NCI-H128 (cell line): Measurements from ENCODE around the gene ENOX2.

Experiments
- DNase-seq: peaks from one replicate; lab custom pipeline; 2025; ENCODE audit not compliant: unreplicated experiment; lab: John Stamatoyannopoulos, UW

Gene ENOX2

GRCh38 chrX:130884627-130885026, 18.4 kb downstream of the ENOX2 start:
- no peak for DNase-seq

- no peak for DNase-seq
Observed at GRCh38 chrX:130879869-130880268, 23.1 kb downstream of the ENOX2 start.

DNA sequence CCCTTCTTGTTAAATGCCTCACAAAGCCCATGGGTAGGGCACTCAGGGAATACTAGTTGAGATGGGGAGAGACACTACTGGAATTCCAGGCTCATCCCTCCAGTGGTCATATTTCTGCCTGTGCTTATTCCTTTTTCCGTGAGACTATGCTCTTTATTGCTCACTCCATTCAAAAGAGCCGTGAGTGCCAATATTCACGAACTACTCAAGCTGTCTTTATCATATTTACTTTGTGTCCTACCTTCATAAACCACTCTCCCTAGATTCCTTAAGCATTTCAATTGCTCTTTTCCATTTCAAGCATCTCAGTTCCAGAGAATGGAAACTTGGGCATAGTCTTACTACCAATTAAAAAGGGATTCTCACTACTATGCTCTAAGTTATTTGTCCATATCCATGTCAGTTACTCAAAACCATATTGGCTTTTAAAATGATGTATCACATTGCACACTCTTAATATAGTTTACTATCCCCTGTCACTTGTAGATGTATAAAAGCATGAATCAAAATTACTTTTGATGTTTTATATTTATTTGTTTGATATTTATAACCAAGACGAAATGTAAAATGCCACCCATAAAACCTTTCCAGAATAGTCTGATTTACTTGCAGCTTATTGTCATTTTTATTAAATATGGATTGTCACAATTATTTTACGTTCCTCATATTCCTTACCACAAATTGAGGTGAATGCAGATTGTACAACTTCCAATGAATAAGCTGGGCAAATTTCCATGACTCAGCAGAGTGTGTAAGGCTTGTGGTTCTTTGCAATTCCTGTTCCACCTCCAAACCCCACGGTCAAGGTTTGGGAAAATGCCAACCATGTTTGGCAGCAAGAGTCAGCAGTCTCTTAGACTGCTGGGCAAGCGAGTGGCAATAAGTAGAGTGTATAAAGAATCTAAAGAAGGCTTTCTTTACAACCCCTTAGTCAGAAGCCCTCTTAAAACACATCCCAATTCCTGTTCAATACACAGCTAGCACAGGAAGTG, 24.4 kb downstream of the ENOX2 start:
- DNase-seq, result no peak

- DNase-seq, result no peak
Observed at GRCh38 chrX:130877892-130878341, 25.1 kb downstream of the ENOX2 start.

DNA sequence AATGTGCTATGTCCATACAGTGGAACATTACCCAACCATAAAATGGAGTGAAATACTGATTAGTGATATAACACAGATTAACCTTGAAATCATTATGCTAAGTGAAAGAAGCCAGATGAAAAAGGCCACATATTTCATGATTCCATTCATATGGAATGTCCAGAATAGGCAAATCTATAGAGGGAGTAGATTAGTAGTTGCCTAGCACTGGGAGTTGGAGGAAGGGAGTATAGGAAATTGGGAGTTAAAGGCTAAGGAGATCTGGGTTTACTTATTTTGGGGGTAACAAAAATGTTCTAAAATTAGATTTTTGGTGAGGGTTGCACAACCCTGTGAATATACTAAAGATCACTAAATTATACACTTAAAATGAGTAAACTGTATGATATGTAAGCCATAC, 26.8 kb downstream of the ENOX2 start:
- no peak for DNase-seq

GRCh38 chrX:130874751-130875150, 28.3 kb downstream of the ENOX2 start:
- DNase-seq, result no peak

GRCh38 chrX:130869239-130869638, 33.8 kb downstream of the ENOX2 start:
- no peak for DNase-seq

GRCh38 chrX:130861462-130861861, 41.5 kb downstream of the ENOX2 start:
- DNase-seq, result no peak

- DNase-seq, result no peak
Observed at GRCh38 chrX:130857207-130857606, 45.8 kb downstream of the ENOX2 start.

- no peak for DNase-seq
Observed at GRCh38 chrX:130851569-130851968, 51.4 kb downstream of the ENOX2 start.

GRCh38 chrX:130848763-130849162, 54.2 kb downstream of the ENOX2 start:
- DNase-seq, result no peak

DNA sequence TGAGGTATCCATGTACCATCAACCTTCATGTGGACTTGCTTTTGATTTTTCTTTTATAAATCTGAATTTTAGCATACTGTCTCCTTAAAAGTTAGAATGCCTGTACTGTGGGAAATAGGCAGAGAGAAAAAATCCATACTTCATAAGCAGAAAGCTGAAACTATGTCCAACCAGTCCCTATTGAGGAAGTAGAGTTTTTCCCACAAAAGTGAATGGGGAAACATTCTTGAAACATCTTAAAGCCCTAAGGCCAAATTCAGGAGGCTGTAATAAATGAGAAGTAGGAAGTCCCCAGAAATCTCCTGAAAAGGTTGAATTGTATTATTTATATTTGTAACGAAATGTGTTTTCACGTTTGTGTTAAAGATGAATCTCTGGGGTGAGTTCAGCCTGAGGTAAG, 56.3 kb downstream of the ENOX2 start:
- no peak for DNase-seq

DNA sequence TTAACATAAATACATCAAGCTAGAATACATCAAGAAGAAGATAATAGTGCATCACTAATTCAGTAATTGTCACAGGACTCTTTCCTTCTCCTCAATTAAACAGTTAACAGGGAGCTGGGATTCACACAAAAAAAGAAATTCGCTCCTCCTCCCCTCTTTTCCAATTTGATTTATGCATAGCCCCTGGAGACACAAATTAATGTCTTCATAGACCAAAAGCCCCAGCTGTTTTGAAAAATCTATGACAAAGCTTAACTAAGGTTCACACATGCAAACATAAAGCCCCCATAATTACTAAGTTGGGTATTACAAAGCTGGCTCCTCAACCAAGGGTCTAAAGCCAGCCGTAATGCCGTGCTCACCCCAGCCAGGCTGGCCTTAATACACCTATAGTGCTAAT, 61.2 kb downstream of the ENOX2 start:
- DNase-seq, result no peak

- no peak for DNase-seq
Observed at GRCh38 chrX:130840345-130840744, 62.7 kb downstream of the ENOX2 start.

GRCh38 chrX:130836447-130836846, 66.6 kb downstream of the ENOX2 start:
- no peak for DNase-seq

DNA sequence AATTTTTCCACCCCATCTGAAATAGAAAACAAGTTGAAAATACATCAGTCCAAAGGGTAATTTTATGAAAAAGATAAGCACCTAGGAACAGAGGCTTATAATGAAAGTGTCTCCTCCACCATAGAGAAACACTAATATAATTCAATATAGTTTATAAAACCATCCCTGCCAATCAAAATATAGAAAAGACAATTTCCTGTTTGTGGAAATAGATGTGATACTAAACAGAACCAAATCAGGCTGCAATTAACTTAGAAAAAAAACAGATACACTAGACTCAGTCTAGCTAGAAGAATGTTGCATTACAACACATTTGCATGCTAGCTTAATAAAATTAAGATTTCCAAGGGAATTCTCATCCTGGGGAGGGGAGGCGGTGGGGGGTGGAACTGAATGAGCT, 68.2 kb downstream of the ENOX2 start:
- no peak for DNase-seq

DNA sequence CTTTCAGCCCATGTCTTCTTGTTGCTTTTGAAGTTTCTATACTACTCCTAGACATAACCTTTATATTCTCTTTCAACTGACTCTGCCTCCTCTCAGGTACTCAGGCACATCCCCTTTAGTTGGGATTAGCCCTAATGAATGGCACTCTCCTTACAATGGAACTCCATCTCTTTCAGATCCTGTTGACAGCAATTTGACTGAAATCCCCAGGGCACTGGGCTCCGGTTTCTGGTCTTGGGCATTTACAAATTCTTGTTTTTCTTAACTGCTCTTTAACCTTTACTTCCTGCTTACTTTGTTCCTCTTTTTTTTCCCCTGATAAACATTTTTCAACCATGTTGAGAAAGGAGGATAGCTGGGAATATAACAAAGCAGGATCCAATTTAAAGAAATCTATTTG, 68.9 kb downstream of the ENOX2 start:
- peak; percentile 15 for DNase-seq

DNA sequence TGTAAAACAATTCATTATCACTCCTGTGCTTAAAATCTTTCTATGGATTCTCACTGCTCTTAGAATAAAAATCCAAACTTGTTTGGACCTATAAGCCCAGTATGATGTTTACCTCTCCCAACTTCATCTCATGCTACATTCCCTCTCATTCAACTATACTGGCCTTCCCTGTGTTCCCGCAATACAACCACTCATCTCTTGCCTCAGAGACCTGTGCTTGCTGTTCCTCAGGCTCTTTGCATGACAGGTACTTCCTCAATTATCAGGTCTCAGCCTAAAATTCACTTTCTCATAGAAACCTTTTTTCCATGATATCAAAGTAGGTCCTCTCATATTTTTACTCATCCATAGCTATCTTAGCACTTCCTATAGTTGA, 71.7 kb downstream of the ENOX2 start:
- no peak for DNase-seq

- no peak for DNase-seq
Observed at GRCh38 chrX:130830599-130831346, 72.2 kb downstream of the ENOX2 start.

GRCh38 chrX:130829526-130830515, 73.2 kb downstream of the ENOX2 start:
- no peak for DNase-seq

- no peak for DNase-seq
Observed at GRCh38 chrX:130828641-130829040, 74.4 kb downstream of the ENOX2 start.
